ENCODE results near the gene OSBPL6. TPM values are rescaled to one million over a fixed set of nuclear protein-coding genes. Genes with fewer than 3 reads are reported as not detected.

The OSBPL6 gene
- total and polyA plus RNA-seq, 2 of the 13 experiments (the other 11 are each of a cell fraction or from before 2014, with no cell fraction given): 0.03 to 0.11 TPM

DNA sequence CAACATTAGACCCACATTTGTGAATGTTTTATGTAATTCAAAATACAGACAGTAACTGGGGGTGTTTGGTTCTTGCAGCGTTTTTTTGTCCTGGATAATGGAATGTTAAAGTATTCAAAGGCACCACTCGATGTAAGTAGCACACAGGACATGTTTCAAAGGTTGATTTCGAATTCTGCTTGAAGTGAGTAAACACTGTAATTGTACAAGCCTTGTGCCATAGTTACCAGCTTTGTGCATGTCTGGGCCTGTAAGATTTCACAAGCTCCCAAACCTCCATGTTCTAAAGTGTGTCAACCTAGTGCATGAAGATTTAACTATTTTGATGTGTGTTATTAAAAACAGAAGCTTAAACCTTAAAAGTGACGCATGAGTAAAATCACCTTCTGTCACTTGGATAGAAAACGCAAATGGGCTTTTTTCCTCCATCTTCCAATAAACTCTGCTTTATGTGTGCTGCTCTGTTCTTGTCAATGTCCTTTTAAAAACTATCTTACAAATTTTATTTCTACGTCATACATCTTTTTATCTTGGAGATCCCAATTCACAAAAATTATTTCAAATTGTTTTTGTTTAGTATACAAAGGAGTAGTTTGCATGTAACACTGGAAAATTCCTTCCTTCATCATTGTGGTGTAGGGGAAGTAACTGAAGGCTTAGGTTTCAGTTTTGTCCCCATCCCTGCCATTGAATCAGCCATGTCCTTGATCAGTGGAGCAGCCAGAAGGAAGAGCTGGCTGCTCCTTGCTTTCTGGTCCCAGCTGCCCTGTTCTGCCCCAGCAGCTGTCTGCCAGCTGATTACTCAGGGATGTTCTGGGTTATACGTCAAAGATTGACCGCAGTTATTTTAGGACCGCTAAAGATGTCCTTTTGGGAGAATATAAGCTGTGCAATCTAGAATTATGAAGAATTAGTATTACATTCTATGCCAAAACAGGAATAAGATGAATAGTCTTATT, 137.4 kb downstream of the OSBPL6 start (continued):
- no peak for TF ChIP-seq ZNF33A (CRISPR knock-in tag; IDR thresholded peaks at IDR 0.05; ENCODE audit: borderline replicate concordance)
- no peak for TF ChIP-seq NR2C2 (CRISPR knock-in tag; IDR thresholded peaks at IDR 0.05; ENCODE audit: borderline replicate concordance)
- TF ChIP-seq ZNF546 (CRISPR knock-in tag; conservative IDR thresholded peaks at IDR 0.05): no peak
- no peak for TF ChIP-seq AKAP8 (CRISPR knock-in tag; IDR thresholded peaks at IDR 0.05)
- TF ChIP-seq KLF9 (CRISPR knock-in tag; IDR thresholded peaks at IDR 0.05; ENCODE audit: low read depth): no peak
- TF ChIP-seq ZMYM2 (CRISPR knock-in tag; IDR thresholded peaks at IDR 0.05): no peak
- TF ChIP-seq, protein P1, sequence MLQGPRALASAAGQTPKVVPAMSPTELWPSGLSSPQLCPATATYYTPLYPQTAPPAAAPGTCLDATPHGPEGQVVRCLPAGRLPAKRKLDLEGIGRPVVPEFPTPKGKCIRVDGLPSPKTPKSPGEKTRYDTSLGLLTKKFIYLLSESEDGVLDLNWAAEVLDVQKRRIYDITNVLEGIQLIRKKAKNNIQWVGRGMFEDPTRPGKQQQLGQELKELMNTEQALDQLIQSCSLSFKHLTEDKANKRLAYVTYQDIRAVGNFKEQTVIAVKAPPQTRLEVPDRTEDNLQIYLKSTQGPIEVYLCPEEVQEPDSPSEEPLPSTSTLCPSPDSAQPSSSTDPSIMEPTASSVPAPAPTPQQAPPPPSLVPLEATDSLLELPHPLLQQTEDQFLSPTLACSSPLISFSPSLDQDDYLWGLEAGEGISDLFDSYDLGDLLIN (CRISPR knock-in tag; IDR thresholded peaks at IDR 0.05; ENCODE audit: borderline replicate concordance): no peak
- TF ChIP-seq NCOA1 (CRISPR knock-in tag; IDR thresholded peaks at IDR 0.05): no peak
- no peak for TF ChIP-seq TBX2 (CRISPR knock-in tag; IDR thresholded peaks at IDR 0.05; ENCODE audit: borderline replicate concordance)
- no peak for TF ChIP-seq RERE (CRISPR knock-in tag; IDR thresholded peaks at IDR 0.05; ENCODE audit: low read depth)
- no peak for TF ChIP-seq ZNF33B (CRISPR knock-in tag; IDR thresholded peaks at IDR 0.05)
- no peak for TF ChIP-seq CBFB (CRISPR knock-in tag; IDR thresholded peaks at IDR 0.05)
- TF ChIP-seq, protein P2, sequence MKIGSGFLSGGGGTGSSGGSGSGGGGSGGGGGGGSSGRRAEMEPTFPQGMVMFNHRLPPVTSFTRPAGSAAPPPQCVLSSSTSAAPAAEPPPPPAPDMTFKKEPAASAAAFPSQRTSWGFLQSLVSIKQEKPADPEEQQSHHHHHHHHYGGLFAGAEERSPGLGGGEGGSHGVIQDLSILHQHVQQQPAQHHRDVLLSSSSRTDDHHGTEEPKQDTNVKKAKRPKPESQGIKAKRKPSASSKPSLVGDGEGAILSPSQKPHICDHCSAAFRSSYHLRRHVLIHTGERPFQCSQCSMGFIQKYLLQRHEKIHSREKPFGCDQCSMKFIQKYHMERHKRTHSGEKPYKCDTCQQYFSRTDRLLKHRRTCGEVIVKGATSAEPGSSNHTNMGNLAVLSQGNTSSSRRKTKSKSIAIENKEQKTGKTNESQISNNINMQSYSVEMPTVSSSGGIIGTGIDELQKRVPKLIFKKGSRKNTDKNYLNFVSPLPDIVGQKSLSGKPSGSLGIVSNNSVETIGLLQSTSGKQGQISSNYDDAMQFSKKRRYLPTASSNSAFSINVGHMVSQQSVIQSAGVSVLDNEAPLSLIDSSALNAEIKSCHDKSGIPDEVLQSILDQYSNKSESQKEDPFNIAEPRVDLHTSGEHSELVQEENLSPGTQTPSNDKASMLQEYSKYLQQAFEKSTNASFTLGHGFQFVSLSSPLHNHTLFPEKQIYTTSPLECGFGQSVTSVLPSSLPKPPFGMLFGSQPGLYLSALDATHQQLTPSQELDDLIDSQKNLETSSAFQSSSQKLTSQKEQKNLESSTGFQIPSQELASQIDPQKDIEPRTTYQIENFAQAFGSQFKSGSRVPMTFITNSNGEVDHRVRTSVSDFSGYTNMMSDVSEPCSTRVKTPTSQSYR (CRISPR knock-in tag; IDR thresholded peaks at IDR 0.05; ENCODE audit: borderline replicate concordance): no peak
- no peak for TF ChIP-seq RFX3 (CRISPR knock-in tag; IDR thresholded peaks at IDR 0.05)
- TF ChIP-seq MEF2D (CRISPR knock-in tag; IDR thresholded peaks at IDR 0.05): no peak
- TF ChIP-seq, protein P3, sequence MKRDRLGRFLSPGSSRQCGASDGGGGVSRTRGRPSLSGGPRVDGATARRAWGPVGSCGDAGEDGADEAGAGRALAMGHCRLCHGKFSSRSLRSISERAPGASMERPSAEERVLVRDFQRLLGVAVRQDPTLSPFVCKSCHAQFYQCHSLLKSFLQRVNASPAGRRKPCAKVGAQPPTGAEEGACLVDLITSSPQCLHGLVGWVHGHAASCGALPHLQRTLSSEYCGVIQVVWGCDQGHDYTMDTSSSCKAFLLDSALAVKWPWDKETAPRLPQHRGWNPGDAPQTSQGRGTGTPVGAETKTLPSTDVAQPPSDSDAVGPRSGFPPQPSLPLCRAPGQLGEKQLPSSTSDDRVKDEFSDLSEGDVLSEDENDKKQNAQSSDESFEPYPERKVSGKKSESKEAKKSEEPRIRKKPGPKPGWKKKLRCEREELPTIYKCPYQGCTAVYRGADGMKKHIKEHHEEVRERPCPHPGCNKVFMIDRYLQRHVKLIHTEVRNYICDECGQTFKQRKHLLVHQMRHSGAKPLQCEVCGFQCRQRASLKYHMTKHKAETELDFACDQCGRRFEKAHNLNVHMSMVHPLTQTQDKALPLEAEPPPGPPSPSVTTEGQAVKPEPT (CRISPR knock-in tag; IDR thresholded peaks at IDR 0.05; ENCODE audit: low read depth): no peak
- TF ChIP-seq AGO1 (IDR thresholded peaks at IDR 0.05; ENCODE audit: low read depth, low read length, poor library complexity, severe bottlenecking): no peak
